LNCAP (cell line): ENCODE data around the gene UBB.

ENCODE experiments used
- CTCF ChIP-seq: fragments of 450-650 bp; IDR thresholded peaks from 2 replicates; pipeline ENCODE4 v1.5.1; 2017; ENCODE audit warnings: mild to moderate bottlenecking

Gene UBB

GRCh38 chr17:16398270-16399267, 17.7 kb downstream of the UBB start:
- no peak for TF ChIP-seq CTCF

GRCh38 chr17:16406742-16407674, 26.1 kb downstream of the UBB start:
- no peak for TF ChIP-seq CTCF

- TF ChIP-seq CTCF: no peak
These were observed 27.2 kb downstream of the UBB start for GRCh38 chr17:16407911-16408588.

GRCh38 chr17:16415031-16415924, 34.4 kb downstream of the UBB start, which contains the start of gene TRPV2:
Gene TRPV2, plus strand, starts transcription at chr17:16415571. Its CDS starts 2,098 bp downstream, at chr17:16417669.
- no peak for TF ChIP-seq CTCF

- TF ChIP-seq CTCF: no peak
These were observed 36.5 kb downstream of the UBB start for GRCh38 chr17:16417399-16417798.

- no peak for TF ChIP-seq CTCF
These were observed 37.2 kb downstream of the UBB start for GRCh38 chr17:16417896-16418684.
